SIG-M5 treated with dmso at 0.1 percent for 504 hours (cell line): ENCODE data around the gene DRP2.
"Not testable (repeated sequence)": the region's sequence is repeated elsewhere in the genome, so short reads cannot be mapped to it uniquely, and the experiment has no call there.

Experiments used
- DNase-seq: peaks from one replicate; lab custom pipeline; 2025; ENCODE audit not compliant: unreplicated experiment; lab: John Stamatoyannopoulos, UW

Gene DRP2

DNA sequence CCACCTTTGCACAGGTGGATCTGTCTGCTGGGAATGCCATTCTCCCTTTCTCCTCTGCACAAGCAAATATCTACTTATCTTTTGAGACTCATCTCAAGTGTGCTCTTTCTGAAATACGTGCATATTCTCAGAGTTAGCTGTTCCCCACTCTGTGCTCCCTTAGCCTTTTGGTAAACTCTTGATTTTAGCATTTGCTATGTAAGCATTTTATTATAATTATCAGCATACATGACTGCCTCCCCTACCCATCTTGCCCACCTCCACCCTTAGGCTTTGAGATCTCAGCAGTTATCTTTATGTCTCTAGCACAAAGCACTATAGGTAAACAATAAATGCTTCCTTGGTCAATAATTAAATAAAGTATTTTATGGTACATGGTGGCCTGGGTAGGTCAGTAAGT lies 11.5 kb downstream of the DRP2 start:
- DNase-seq, result no peak

GRCh38 chrX:101232316-101232715 lies 12.7 kb downstream of the DRP2 start:
- DNase-seq, result no peak

DNA sequence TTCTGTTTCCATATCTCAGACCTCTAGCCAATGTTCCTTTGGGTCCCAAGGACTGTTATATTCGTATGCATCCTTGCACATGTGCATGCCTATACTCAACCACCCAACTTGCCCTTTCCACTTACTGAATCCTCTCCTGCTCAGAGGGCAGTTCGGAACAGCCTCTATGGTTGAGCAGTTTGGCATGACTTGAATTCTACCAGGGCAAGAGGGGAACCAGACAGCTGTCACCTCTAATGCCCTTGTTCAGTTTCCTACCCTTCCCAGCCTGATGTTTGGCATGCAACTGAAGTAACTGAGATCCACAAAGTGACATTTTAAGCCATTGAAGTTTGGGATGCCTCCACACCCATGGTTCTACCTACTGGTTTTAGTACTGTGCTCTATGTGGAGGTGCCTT lies 17.5 kb downstream of the DRP2 start:
- DNase-seq, result no peak

DNA sequence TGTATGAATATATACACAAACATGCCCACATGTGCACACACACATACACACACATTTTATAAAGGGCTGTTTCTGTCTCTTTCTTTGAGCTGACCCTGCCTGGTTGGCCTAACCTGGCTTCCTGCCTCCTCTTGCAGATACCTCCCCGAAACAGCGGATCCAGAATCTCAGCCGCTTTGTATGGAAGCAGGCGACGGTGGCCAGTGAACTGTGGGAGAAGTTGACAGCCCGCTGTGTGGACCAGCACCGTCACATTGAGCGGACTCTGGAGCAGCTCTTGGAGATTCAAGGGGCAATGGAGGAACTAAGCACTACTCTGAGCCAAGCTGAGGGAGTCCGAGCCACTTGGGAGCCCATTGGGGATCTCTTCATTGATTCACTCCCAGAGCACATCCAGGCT lies 21.9 kb downstream of the DRP2 start:
- no peak for DNase-seq

DNA sequence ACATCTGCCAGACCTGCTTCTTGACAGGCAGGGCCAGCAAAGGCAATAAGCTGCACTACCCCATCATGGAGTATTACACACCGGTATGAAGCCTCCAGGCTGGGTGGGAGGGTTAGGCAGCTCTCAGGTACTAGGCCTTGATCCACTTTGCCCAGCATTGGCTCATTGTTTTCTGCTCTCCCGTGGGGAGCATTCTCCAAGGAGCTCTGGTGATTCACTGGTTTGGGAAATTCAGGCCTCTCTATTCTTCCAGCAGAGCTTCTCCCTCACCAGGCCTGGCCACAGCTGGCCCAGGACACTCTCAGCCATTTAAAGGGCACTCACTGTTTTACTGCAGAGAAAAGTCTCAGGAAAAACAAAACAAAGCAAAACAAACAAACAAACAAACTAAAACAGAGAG lies 33.0 kb downstream of the DRP2 start:
- no peak for DNase-seq

- no peak for DNase-seq
Measured at GRCh38 chrX:101257448-101258258, 38.1 kb downstream of the DRP2 start.

GRCh38 chrX:101258259-101258581 lies 38.6 kb downstream of the DRP2 start:
- DNase-seq, result no peak

DNA sequence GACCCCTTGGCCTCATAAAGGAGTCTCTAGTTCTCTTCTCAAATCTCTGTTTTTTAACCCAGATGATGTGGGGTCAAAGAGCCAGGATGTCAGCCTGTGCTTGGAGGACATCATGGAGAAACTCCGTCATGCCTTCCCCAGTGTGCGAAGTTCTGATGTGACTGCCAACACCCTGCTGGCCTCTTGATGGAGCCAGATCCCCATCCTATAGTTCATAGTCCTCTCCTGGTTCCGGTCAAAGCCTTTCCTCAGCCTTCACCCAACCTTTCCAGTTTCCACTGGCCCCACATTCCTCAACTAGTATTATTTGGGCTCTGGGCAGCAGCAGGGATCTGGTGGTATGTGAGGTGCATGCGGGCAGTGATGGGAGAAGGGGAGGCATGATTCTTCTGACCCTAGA lies 40.8 kb downstream of the DRP2 start:
- DNase-seq, result peak; percentile 9

GRCh38 chrX:101262590-101262989 lies 43.0 kb downstream of the DRP2 start:
- no peak for DNase-seq

DNA sequence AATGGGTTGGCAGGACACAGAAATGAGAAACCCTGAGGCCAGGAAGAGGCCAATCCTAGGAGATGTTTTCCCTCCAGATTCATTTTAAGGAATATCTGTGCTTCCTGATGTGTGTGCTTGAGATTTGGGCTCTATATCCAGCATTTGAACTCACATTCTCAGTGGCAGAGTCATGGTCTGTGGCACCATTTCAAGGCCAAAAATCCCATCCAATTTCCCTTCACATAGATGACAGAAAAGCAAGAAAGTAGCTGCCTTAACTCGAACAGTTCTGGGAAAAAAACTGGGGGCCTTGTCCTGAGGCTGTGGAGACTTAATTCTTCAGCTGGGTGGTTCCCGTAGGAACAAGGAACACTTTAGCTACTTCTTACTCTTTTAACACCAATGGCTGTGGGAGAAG lies 44.2 kb downstream of the DRP2 start:
- DNase-seq, result no peak

DNA sequence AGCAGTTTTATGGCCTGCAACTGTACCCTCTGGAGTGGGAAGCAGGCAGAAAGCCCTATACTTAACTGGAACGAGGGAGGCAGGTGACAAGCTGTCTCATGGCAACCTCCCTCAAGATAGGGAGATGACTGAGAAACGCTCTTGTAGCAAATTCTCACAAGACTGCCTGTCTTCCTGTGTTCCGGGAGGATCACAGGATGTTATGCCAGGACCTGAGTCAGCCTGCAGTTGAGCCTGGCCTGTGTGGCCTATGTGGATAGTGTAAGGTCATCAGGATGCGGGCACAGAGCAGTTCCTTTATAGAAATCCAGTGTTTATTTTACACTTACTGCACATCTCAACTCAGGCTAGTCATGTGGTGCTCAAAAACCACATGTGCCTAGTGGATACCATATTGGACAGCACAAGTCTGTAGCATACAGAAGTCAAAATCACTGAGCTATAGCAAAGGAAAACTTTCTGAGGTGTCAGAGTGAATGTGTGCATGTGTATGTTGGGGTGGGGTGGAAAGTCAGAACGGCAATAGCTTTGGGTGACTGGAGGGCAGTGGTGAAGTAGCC lies 46.4 kb downstream of the DRP2 start:
- DNase-seq, result no peak

GRCh38 chrX:101274198-101274597 lies 54.6 kb downstream of the DRP2 start:
- DNase-seq, result no peak

GRCh38 chrX:101276238-101276637 lies 56.7 kb downstream of the DRP2 start:
- DNase-seq, result no peak

DNA sequence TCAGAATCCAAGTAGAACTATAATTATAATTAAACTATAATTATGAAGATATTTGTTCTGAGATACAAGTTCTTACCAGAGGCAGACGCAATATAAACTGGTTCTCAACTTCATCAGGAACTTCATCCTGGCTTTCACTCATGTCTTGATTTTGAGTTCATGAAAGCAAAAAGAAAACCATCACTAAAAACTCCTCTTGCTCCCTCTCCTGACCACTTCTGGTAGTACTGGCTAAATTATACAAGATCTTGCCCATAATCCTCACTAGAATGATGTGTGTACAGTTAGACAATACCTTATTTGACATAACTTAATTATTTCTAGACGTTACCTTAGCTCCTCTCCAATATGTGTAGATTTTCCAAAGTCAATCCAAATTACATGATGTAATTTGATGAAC lies 67.8 kb downstream of the DRP2 start:
- DNase-seq, result peak; percentile 48

DNA sequence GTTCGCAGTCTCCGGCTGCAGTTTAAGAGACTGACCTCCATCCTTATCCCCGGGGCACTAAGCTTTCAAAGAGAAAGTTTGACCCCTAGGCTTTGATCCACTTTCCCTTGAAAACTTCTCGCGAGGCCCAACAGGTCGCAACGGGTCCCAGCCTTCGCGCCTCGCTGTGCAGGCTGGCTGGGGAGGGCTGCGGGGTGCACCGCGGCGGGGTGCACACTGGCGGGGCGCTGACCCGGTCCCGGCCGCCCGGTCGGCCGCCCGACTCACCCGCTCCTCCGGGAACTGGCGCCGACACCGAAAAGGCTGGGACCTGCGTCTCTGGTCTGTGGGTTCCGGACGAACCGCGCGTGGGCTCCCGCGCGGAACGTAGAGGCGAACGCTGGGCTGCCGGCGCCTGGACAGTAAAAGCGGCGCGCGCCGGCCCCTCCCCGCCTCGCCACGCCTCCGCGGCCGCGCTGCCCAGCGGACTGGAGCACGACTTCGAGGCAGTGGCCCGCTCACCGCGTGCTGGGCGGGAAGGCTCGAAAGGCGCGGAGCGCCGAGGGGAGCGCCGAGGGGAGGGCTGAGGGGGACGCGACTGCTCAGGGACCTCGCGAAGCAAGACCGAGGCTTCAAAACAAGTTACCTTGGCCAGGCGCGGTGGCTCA lies 71.5 kb downstream of the DRP2 start, which contains the start of gene TAF7L:
Gene TAF7L, minus strand, starts transcription at position 378 of the 647 bp plus-strand sequence. CDS start 3,791 bp downstream, outside the sequence.
- DNase-seq, result no peak

GRCh38 chrX:101295603-101296002 lies 76.0 kb downstream of the DRP2 start:
- not testable (repeated sequence) for DNase-seq

DNA sequence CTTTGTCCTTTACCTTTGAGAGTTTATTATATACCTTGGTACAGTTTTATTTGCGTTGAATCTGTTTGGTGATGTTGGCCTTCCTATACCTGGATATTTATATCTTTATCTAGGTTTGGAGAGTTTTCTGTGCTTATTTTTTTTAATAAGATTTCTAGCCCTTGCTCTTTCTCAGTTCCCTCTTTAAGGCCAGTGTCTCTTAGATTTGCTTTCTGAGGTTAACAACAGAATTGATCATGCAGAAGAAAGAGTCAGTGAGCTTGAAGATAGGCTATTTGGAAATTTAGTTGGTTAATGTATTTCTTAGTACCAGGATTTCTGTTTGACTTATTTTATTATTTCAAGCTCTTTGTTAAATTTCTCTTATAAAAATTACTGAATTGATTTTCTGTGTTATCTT lies 84.2 kb downstream of the DRP2 start:
- DNase-seq, result no peak
